ENCODE results near the gene PPP2R3B.
"Not testable (repeated sequence)": the region's sequence is repeated elsewhere in the genome, so short reads cannot be mapped to it uniquely, and the experiment has no call there.

PPP2R3B gene

DNA sequence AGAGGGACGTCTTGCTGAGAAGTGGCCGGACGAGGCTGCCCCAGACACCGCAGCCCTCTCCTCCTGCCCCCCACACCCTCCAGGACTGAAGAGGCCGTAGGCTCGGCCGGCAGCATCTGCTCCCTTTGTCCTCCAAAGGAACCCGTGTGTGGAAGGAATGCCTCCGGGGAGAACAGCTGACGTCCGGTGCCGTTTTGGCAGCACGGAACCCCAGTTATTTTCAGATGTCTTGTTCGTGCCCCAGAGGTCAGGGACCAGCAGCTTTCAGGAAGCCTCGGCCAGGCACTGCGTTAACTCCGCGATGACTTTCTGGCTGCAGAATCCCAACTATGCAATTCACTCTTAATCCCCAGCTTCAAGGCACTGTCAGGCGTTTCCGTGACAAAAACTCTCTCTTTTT, 10.9 kb upstream of the PPP2R3B start:
- no peaks in the 10 kb centered on the region for H3K4me1 ChIP-seq (ENCODE audit: insufficient read depth, low read length)
- no peak overlapping the region for H3K27ac ChIP-seq (ENCODE audit: low read depth, low read length)
- no peaks in the 10 kb centered on the region for H3K9me3 ChIP-seq (ENCODE audit: low read length)
- no peak overlapping the region for H3K4me3 ChIP-seq (ENCODE audit: low read depth in 1 of 2, low read length in 2 of 2)
- H3K27me3 ChIP-seq (ENCODE audit: control insufficient read depth in 1 of 2, insufficient read depth in 2 of 2, low read length in 2 of 2), result no peaks in the 10 kb centered on the region
- H3K9ac ChIP-seq (ENCODE audit: low read length), result no peak overlapping the region
- no peaks in the 10 kb centered on the region for H3K36me3 ChIP-seq (ENCODE audit: insufficient read depth, low read length)

DNA sequence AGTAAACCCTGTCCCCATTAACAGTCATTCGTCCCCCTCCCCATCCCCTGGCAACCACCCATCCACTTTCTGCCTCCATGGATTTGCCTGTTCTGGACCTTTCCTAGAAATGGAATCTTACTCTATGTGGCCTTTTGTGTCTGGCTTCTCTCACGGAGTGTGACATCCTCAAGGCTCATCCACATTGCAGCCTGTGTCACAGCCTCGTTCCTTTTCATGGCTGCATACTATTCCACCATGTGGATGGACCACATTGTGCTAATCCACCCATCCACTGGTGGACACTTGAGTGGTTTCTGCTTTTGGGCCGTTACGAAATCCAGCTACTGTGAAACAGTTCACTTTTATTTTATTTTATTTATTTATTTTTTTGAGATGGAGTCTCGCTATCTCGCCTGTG, 8.1 kb upstream of the PPP2R3B start:
- Histone ChIP-seq H3K9ac (ENCODE audit: low read length) (no peak overlapping the region), H3K9me3 (ENCODE audit: low read length) (no peaks in the 10 kb centered on the region), H3K4me1 (ENCODE audit: insufficient read depth, low read length) (no peaks in the 10 kb centered on the region), H3K36me3 (ENCODE audit: insufficient read depth, low read length) (no peaks in the 10 kb centered on the region), H3K4me3 (ENCODE audit: low read depth in 1 of 2, low read length in 2 of 2) (no peak overlapping the region), H3K27me3 (ENCODE audit: control insufficient read depth in 1 of 2, insufficient read depth in 2 of 2, low read length in 2 of 2) (no peaks in the 10 kb centered on the region), H3K27ac (ENCODE audit: low read depth, low read length) (no peak overlapping the region)

DNA sequence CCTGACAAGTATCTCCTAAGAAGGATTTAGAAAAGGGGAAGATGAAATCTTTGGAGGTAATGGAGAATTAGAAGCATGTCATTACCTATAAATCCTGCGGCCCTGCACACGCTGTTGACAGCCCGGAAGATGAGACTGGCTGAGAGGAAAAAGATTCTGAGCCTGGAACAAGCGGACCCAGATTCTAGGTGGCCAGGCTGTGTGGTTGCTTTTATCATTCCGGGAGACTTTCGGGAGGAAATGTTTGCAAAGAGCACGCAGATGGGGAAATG, 5.8 kb upstream of the PPP2R3B start:
- Histone ChIP-seq H3K9ac (ENCODE audit: low read length) (no peak overlapping the region), H3K27me3 (ENCODE audit: control insufficient read depth in 1 of 2, insufficient read depth in 2 of 2, low read length in 2 of 2) (no peaks in the 10 kb centered on the region), H3K4me1 (ENCODE audit: insufficient read depth, low read length) (no peaks in the 10 kb centered on the region), H3K27ac (ENCODE audit: low read depth, low read length) (no peak overlapping the region), H3K9me3 (ENCODE audit: low read length) (no peaks in the 10 kb centered on the region), H3K4me3 (ENCODE audit: low read depth in 1 of 2, low read length in 2 of 2) (no peak overlapping the region), H3K36me3 (ENCODE audit: insufficient read depth, low read length) (no peaks in the 10 kb centered on the region)

DNA sequence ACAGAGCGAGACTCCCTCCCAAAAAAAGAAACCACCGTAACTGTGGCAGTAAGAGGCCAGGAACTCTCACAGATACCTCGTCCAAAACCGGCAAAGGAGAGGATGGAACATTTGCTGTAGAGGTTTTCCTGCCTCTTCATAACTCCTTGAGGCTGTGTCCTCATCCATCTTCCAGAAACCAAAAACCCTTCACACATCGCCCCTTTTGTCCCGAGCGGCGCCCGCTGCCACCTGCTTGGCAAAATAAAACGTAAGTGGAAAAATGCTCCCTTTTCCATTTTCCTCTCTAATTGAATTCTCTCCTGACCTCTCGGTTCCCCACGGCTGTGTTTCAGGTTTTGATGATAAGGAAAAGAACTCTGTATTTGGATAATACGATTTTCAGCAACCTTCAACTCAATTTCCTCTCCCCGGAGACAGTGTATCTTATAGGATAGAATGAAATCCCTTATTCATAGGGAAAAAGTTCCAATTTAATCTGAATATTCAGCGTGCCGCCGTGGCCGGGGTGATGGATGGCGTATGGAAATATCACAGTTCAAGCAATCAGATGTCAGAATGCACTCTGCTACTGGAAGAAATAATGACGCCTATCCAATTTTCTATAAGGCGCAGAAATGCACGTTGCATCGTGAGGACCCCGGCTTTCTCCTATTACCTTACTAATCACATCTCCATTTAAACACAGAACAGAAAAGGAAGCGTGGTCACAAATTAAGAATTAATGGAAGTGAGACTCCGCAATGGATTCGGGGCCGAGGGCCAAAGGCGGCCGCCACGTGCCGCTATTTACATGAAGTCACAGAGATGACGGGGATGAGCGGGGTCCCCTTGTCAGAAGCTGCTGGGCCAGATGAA, 5.2 kb upstream of the PPP2R3B start:
- H3K4me3 ChIP-seq (ENCODE audit: low read depth in 1 of 2, low read length in 2 of 2), result no peak overlapping the region
- no peak overlapping the region for H3K9ac ChIP-seq (ENCODE audit: low read length)
- H3K27ac ChIP-seq (ENCODE audit: low read depth, low read length), result no peak overlapping the region
- H3K27me3 ChIP-seq (ENCODE audit: control insufficient read depth in 1 of 2, insufficient read depth in 2 of 2, low read length in 2 of 2), result no peaks in the 10 kb centered on the region
- no peaks in the 10 kb centered on the region for H3K36me3 ChIP-seq (ENCODE audit: insufficient read depth, low read length)
- no peaks in the 10 kb centered on the region for H3K9me3 ChIP-seq (ENCODE audit: low read length)
- H3K4me1 ChIP-seq (ENCODE audit: insufficient read depth, low read length), result no peaks in the 10 kb centered on the region

DNA sequence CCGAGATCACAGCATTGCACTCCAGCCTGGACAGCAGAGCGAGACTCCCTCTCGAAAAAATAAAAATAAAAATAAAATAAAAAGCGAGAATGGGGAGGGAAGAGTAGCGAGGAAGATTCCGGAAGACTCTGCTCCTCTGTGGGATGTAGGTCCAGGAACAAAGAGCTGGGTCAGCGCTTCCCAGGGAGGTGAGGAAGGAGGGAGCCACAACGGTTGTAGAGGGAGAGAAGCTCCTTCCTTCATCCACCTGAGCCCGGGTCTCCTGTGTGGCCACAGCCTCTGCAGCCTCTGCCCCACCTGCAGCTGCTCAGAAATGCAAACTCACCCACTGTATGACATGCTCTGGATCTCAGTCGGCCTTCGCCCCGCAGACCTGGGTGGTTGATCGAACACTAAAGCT, 3.8 kb upstream of the PPP2R3B start:
- H3K4me3 ChIP-seq (ENCODE audit: low read depth in 1 of 2, low read length in 2 of 2), result no peak overlapping the region
- no peaks in the 10 kb centered on the region for H3K36me3 ChIP-seq (ENCODE audit: insufficient read depth, low read length)
- no peaks in the 10 kb centered on the region for H3K9me3 ChIP-seq (ENCODE audit: low read length)
- no peak overlapping the region for H3K27ac ChIP-seq (ENCODE audit: low read depth, low read length)
- no peaks in the 10 kb centered on the region for H3K4me1 ChIP-seq (ENCODE audit: insufficient read depth, low read length)
- no peak overlapping the region for H3K9ac ChIP-seq (ENCODE audit: low read length)
- no peaks in the 10 kb centered on the region for H3K27me3 ChIP-seq (ENCODE audit: control insufficient read depth in 1 of 2, insufficient read depth in 2 of 2, low read length in 2 of 2)

DNA sequence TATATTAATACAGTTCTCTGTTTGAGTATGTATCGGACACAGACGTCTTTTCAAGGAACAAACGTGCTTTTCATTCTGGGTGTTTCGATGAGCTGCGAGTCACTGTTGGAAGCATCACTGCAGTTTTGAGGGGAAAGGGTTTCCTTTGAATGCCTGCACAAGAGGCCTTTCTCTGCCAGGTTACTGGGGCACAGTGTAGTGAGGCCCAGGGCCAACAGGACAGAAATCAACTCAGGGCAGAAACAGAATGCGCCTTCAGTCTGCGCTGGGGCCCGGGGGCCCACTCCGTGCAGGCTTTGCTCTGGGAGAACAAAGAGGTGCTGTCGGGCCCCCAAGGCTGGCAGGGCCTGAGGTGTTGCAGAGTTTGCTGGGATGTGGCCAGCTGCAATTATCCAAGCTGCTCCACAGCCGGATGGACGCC, 2.3 kb upstream of the PPP2R3B start:
- no peak overlapping the region for H3K4me3 ChIP-seq (ENCODE audit: low read depth in 1 of 2, low read length in 2 of 2)
- no peak overlapping the region for H3K27ac ChIP-seq (ENCODE audit: low read depth, low read length)
- no peak overlapping the region for H3K9ac ChIP-seq (ENCODE audit: low read length)

DNA sequence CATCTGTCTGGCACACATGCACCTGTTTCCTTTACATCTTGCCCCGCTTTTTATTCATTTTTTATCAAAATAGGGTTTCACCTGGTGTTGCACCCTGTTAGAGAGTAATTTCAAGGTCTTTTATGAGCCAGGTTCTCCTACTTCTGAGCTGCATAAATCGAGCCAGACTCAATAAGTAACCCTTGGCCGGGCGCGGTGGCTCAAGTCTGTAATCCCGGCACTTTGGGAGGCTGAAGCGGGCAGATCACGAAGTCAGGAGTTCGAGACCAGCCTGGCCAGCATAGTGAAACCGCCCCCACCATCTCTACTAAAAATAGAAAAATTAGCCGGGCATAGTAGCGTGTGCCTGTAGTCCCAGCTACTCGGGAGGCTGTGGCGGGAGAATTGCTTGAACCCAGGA, 1.0 kb upstream of the PPP2R3B start:
- no peaks in the 10 kb centered on the region for H3K27me3 ChIP-seq (ENCODE audit: control insufficient read depth in 1 of 2, insufficient read depth in 2 of 2, low read length in 2 of 2)
- peak overlapping the region; percentile 24 to 77 for H3K4me3 ChIP-seq (ENCODE audit: low read depth in 1 of 2, low read length in 2 of 2)
- no peaks in the 10 kb centered on the region for H3K4me1 ChIP-seq (ENCODE audit: insufficient read depth, low read length)
- H3K9me3 ChIP-seq (ENCODE audit: low read length), result no peaks in the 10 kb centered on the region
- peak overlapping the region; percentile 49 for H3K9ac ChIP-seq (ENCODE audit: low read length)
- H3K27ac ChIP-seq (ENCODE audit: low read depth, low read length), result no peak overlapping the region
- no peaks in the 10 kb centered on the region for H3K36me3 ChIP-seq (ENCODE audit: insufficient read depth, low read length)

More for the DNA sequence above, 2.3 kb upstream of the PPP2R3B start:
- Histone ChIP-seq H3K27me3 (ENCODE audit: control insufficient read depth in 1 of 2, insufficient read depth in 2 of 2, low read length in 2 of 2) (no peaks in the 10 kb centered on the region), H3K9me3 (ENCODE audit: low read length) (no peaks in the 10 kb centered on the region), H3K4me1 (ENCODE audit: insufficient read depth, low read length) (no peaks in the 10 kb centered on the region), H3K36me3 (ENCODE audit: insufficient read depth, low read length) (no peaks in the 10 kb centered on the region)

DNA sequence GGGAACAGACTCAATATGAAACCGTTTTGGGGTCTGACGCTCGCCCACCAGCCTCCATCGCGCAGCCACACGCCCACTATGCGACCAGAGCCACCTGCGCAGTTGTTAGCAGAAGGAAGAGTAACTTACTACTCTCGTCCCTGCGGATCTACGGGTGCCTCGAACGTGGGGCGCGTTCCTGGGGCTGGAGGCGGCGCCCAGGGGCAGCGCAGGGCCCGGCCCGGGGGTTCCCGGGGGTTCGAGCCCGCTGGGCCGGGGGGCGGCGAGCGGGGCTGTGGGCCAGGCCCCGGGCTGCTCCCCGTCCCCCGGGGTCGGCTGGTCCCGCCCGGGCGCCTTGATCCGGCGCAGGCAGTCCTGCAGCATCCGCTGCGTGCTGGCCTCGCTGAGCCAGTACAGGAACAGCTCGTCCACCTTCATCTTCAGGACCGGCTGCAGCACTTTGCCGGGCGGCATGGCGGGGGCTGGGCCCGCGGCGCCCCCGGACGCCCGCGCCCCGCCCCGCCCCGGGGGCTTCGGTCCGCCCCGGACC, 404 bp downstream of the PPP2R3B start:
- no peak overlapping the region for H3K9ac ChIP-seq (ENCODE audit: low read length)

DNA sequence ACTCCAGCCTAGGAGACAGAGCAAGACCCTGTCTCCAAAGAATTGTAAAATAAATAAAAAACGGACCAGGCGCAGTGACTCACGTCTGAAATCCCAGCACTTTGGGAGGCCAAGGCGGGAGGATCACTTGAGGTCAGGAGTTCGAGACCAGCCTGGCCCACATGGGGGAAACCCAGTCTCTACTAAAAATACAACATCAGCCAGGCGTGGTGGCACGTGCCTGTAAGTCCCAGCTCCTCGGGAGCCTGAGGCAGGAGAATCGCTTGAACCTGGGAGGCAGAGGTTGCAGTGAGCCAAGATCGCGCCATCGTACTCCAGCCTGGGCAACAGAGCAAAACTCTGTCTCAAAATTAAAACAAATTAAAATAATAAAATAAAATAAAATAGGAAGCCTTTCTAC, 971 bp downstream of the PPP2R3B start:
- H3K4me3 ChIP-seq (ENCODE audit: low read depth in 1 of 2, low read length in 2 of 2); H3K9ac ChIP-seq (ENCODE audit: low read length); H3K27ac ChIP-seq (ENCODE audit: low read depth, low read length); H3K36me3 ChIP-seq (ENCODE audit: insufficient read depth, low read length); H3K4me1 ChIP-seq (ENCODE audit: insufficient read depth, low read length); H3K9me3 ChIP-seq (ENCODE audit: low read length); H3K27me3 ChIP-seq (ENCODE audit: control insufficient read depth in 1 of 2, insufficient read depth in 2 of 2, low read length in 2 of 2): not testable (repeated sequence)

More for the DNA sequence above, 404 bp downstream of the PPP2R3B start:
- H3K9me3 ChIP-seq (ENCODE audit: low read length), result no peaks in the 10 kb centered on the region
- no peaks in the 10 kb centered on the region for H3K27me3 ChIP-seq (ENCODE audit: control insufficient read depth in 1 of 2, insufficient read depth in 2 of 2, low read length in 2 of 2)
- H3K4me1 ChIP-seq (ENCODE audit: insufficient read depth, low read length), result no peaks in the 10 kb centered on the region
- no peak overlapping the region for H3K27ac ChIP-seq (ENCODE audit: low read depth, low read length)
- H3K4me3 ChIP-seq (ENCODE audit: low read depth in 1 of 2, low read length in 2 of 2), result peak overlapping the region; percentile 32 to 77
- H3K36me3 ChIP-seq (ENCODE audit: insufficient read depth, low read length), result no peaks in the 10 kb centered on the region

DNA sequence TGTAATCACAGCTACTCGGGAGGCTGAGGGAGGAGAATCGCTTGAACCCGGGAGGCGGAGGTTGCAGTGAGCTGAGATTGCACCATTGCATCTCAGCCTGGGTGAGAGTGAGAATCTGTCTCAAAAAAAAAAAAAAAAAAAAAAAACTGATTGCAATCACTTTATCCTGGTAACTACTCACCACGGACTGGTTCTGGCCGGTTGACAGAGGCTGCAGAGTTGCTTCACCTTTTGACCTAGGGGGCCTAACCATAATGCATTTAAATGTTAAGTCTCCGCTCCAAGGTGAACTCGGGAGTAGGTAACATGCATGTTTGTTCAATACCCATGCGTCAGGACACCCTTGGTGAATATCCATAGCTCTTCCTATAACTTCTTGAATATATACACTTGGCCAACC, 1.8 kb downstream of the PPP2R3B start:
- H3K9me3 ChIP-seq (ENCODE audit: low read length), result no peaks in the 10 kb centered on the region
- no peaks in the 10 kb centered on the region for H3K4me1 ChIP-seq (ENCODE audit: insufficient read depth, low read length)
- no peaks in the 10 kb centered on the region for H3K27me3 ChIP-seq (ENCODE audit: control insufficient read depth in 1 of 2, insufficient read depth in 2 of 2, low read length in 2 of 2)
- no peak overlapping the region for H3K4me3 ChIP-seq (ENCODE audit: low read depth in 1 of 2, low read length in 2 of 2)
- H3K27ac ChIP-seq (ENCODE audit: low read depth, low read length), result no peak overlapping the region
- H3K36me3 ChIP-seq (ENCODE audit: insufficient read depth, low read length), result no peaks in the 10 kb centered on the region
- no peak overlapping the region for H3K9ac ChIP-seq (ENCODE audit: low read length)

DNA sequence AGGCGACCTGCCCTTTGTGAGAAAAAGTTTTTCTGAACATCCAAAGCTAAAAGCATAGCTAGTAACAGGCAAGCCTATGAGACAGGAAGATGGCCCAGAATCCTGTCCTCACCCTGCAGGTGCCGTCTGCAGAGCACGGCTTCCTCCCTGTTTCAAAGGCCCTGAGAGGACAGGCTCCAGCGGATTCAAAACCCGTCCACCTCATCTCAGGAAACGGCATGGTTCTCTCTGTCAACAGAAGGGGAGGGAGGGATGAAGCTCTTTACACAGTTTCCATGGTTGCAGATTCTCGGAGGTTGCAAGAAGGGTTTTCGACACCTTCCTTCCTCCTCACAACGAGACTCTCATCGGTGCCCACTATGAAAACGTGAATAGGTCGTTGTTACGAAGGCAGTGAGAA, 8.3 kb downstream of the PPP2R3B start:
- Histone ChIP-seq H3K36me3 (ENCODE audit: insufficient read depth, low read length) (no peaks in the 10 kb centered on the region), H3K27me3 (ENCODE audit: control insufficient read depth in 1 of 2, insufficient read depth in 2 of 2, low read length in 2 of 2) (peaks cover 0 to 16% of the 10 kb centered on the region in 2 donors), H3K4me1 (ENCODE audit: insufficient read depth, low read length) (no peaks in the 10 kb centered on the region), H3K9ac (ENCODE audit: low read length) (no peak overlapping the region), H3K4me3 (ENCODE audit: low read depth in 1 of 2, low read length in 2 of 2) (no peak overlapping the region), H3K27ac (ENCODE audit: low read depth, low read length) (no peak overlapping the region), H3K9me3 (ENCODE audit: low read length) (no peaks in the 10 kb centered on the region)

DNA sequence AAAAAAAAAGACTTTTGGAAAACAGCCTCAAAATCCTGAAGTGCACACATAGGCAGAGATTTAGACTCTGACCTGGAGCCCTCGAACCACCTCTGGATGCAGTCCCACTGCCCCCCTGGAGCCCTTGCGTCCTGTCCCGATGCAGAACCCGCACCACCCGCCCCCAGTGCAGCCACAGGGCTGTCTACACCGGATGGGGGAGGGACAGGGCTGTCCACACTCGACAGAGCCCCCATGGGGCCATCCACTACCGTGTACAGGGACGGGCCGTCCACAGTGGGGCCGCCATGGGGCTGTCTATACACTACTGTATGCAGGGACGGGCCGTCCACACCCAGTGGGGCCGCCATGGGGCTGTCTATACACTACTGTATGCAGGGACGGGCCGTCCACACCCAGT, 10.5 kb downstream of the PPP2R3B start:
- H3K9ac ChIP-seq (ENCODE audit: low read length), result not testable (repeated sequence)
- peaks cover 0 to 36% of the 10 kb centered on the region in 2 donors for H3K27me3 ChIP-seq (ENCODE audit: control insufficient read depth in 1 of 2, insufficient read depth in 2 of 2, low read length in 2 of 2)

More for the DNA sequence above, 10.5 kb downstream of the PPP2R3B start:
- not testable (repeated sequence) for H3K4me3 ChIP-seq (ENCODE audit: low read depth in 1 of 2, low read length in 2 of 2); H3K36me3 ChIP-seq (ENCODE audit: insufficient read depth, low read length); H3K27ac ChIP-seq (ENCODE audit: low read depth, low read length); H3K4me1 ChIP-seq (ENCODE audit: insufficient read depth, low read length); H3K9me3 ChIP-seq (ENCODE audit: low read length)
